Fibroblast of lung (primary cell): ENCODE measurements around the gene ATXN1. TPM values are rescaled to one million over a fixed set of nuclear protein-coding genes. Genes with fewer than 3 reads are reported as not detected.

Experiments used
- DNase-seq, 2 donors: peaks; one replicate each; pipeline versions ENCODE4 v3.0.0 to v3.0.0-alpha.2; 2010; ENCODE audit warnings: low read depth in 2 of 2
- H2AFZ ChIP-seq: 2 replicates; pipeline ENCODE4 v1.5.1; 2012; ENCODE audit warnings: low read length, control low read depth, inconsistent platforms
- H3K27ac ChIP-seq: 2 replicates; pipeline ENCODE4 v1.5.1; 2011; ENCODE audit warnings: low read length, control low read depth; ENCODE audit not compliant: insufficient read depth
- H3K27me3 ChIP-seq: 2 replicates; pipeline ENCODE4 v1.5.1; 2011; ENCODE audit warnings: mild to moderate bottlenecking, low read length; ENCODE audit not compliant: control insufficient read depth, insufficient read depth
- H3K36me3 ChIP-seq: 2 replicates; pipeline ENCODE4 v1.5.1; 2011; ENCODE audit warnings: low read length; ENCODE audit not compliant: control insufficient read depth, insufficient read depth
- H3K4me1 ChIP-seq: 2 replicates; pipeline ENCODE4 v1.5.1; 2011; ENCODE audit warnings: low read length; ENCODE audit not compliant: control insufficient read depth, insufficient read depth; ENCODE audit errors: extremely low read depth
- H3K4me2 ChIP-seq: 2 replicates; pipeline ENCODE4 v1.5.1; 2011; ENCODE audit warnings: low read length, control low read depth; ENCODE audit not compliant: insufficient read depth; ENCODE audit errors: extremely low read depth
- H3K4me3 ChIP-seq, 4 experiments: fragments of 200-600 bp in 1 of 4; sonication (generic) in 1 of 4; replicated peaks in 1 of 4; 2 replicates each; pipeline ENCODE4 v1.5.1; 2011 to 2016; ENCODE audit warnings: low read length in 4 of 4, low read depth in 3 of 4, mild to moderate bottlenecking in 3 of 4, control low read depth in 2 of 4, inconsistent platforms in 1 of 4, mixed read lengths in 1 of 4; ENCODE audit not compliant: insufficient read depth in 1 of 4; ENCODE audit errors: control extremely low read depth in 1 of 4
- H3K79me2 ChIP-seq: 2 replicates; pipeline ENCODE4 v1.5.1; 2012; ENCODE audit warnings: mild to moderate bottlenecking, low read length, inconsistent platforms; ENCODE audit not compliant: control insufficient read depth, insufficient read depth
- H3K9ac ChIP-seq: 2 replicates; pipeline ENCODE4 v1.5.1; 2011; ENCODE audit warnings: mild to moderate bottlenecking, low read length, control low read depth; ENCODE audit not compliant: insufficient read depth
- H3K9me3 ChIP-seq: 2 replicates; pipeline ENCODE4 v1.5.1; 2012; ENCODE audit warnings: low read depth, low read length; ENCODE audit not compliant: control insufficient read depth, insufficient read depth
- H4K20me1 ChIP-seq: 2 replicates; pipeline ENCODE4 v1.5.1; 2011; ENCODE audit warnings: low read length; ENCODE audit not compliant: control insufficient read depth, insufficient read depth; ENCODE audit errors: extremely low read depth
- CTCF ChIP-seq, 2 donors: IDR thresholded peaks in 1 of 2; conservative IDR thresholded peaks in 1 of 2; 1 replicate in 1 of 2; 2 replicates in 1 of 2; pipeline ENCODE4 v1.5.1; 2011 to 2012; ENCODE audit warnings: low read length in 2 of 2, control low read depth in 1 of 2, inconsistent platforms in 1 of 2, low read depth in 1 of 2, mild to moderate bottlenecking in 1 of 2
- EZH2 ChIP-seq: IDR thresholded peaks from 2 replicates; pipeline ENCODE4 v1.5.1; 2012; ENCODE audit warnings: low read length, control low read depth, mild to moderate bottlenecking; ENCODE audit errors: missing control alignments
- polyA plus RNA-seq, 2 donors: library from polyadenylated mRNA; depleted of rRNA in 1 of 2; stranded (reverse) in 1 of 2; unstranded in 1 of 2; fragments of >200 nt; gene quantifications; 2 replicates each; pipeline ENCODE4 v1.2.1, GENCODE V29; 2011 to 2012; ENCODE audit warnings: missing spikeins in 1 of 2
- total RNA-seq: library from RNA; depleted of rRNA; stranded (reverse); fragments of >200 nt; gene quantifications from 2 replicates; pipeline ENCODE4 v1.2.1, GENCODE V29; 2014

Gene ATXN1
- total and polyA plus RNA-seq, 2 donors (not counting 1 experiment from before 2014, with no cell fraction given), result 15.8 to 40.5 TPM

GRCh38 chr6:16523606-16524379 lies 237.5 kb downstream of the ATXN1 start:
- H3K4me3 ChIP-seq, result no peak overlapping the region
- peak; percentile 75 to 99 for DNase-seq
- H3K4me1 ChIP-seq, result peaks cover 8% of the 10 kb centered on the region
- H3K27me3 ChIP-seq, result no peaks in the 10 kb centered on the region
- no peak overlapping the region for H3K9ac ChIP-seq
- no peak overlapping the region for H2AFZ ChIP-seq
- no peak for TF ChIP-seq CTCF (conservative IDR thresholded peaks at IDR 0.05 in 1 of 2, IDR thresholded peaks at IDR 0.05 in 1 of 2; ENCODE audit: low read depth in 1 of 2, low read length in 2 of 2)
- TF ChIP-seq EZH2, result no peak
- peaks cover 5% of the 10 kb centered on the region for H3K36me3 ChIP-seq
- no peaks in the 10 kb centered on the region for H3K9me3 ChIP-seq
- H4K20me1 ChIP-seq, result peaks cover 5% of the 10 kb centered on the region
- no peaks in the 10 kb centered on the region for H3K79me2 ChIP-seq
- H3K4me2 ChIP-seq, result peak overlapping the region; percentile 3
- H3K27ac ChIP-seq, result peak overlapping the region; percentile 61

DNA sequence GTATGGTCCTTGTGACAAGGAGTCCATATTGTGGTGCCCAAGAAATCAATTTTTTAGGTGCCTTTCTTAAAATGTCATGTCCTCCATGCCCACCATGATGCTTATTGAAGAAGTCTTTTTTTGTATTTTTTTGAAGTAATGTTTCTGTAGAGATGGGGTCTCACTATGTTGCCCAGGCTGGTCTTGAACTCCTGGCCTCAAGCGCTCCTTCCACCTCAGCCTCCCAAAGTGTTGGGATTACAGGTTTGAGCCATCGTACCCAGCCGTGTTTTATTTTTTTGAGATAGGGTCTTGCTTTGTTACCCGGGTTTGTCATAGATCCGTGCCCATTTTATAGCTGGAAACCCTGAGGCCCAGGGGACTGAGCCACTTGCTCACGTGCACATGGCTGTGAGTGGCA lies 238.3 kb downstream of the ATXN1 start:
- H2AFZ ChIP-seq, result no peak overlapping the region
- no peak for DNase-seq
- peaks cover 5% of the 10 kb centered on the region for H3K36me3 ChIP-seq
- no peaks in the 10 kb centered on the region for H3K27me3 ChIP-seq
- H3K9me3 ChIP-seq, result no peaks in the 10 kb centered on the region
- H3K27ac ChIP-seq, result no peak overlapping the region
- peaks cover 5% of the 10 kb centered on the region for H4K20me1 ChIP-seq
- TF ChIP-seq EZH2 (no peak), CTCF (conservative IDR thresholded peaks at IDR 0.05 in 1 of 2, IDR thresholded peaks at IDR 0.05 in 1 of 2; ENCODE audit: low read depth in 1 of 2, low read length in 2 of 2) (no peak)
- H3K4me3 ChIP-seq, result no peak overlapping the region
- H3K9ac ChIP-seq, result no peak overlapping the region
- H3K4me2 ChIP-seq, result no peak overlapping the region
- H3K79me2 ChIP-seq, result no peaks in the 10 kb centered on the region
- H3K4me1 ChIP-seq, result peaks cover 8% of the 10 kb centered on the region

GRCh38 chr6:16521528-16521927 lies 239.7 kb downstream of the ATXN1 start:
- DNase-seq, result no peak
- no peaks in the 10 kb centered on the region for H3K9me3 ChIP-seq
- H3K4me3 ChIP-seq, result no peak overlapping the region
- no peaks in the 10 kb centered on the region for H3K79me2 ChIP-seq
- no peak overlapping the region for H2AFZ ChIP-seq
- TF ChIP-seq CTCF (conservative IDR thresholded peaks at IDR 0.05 in 1 of 2, IDR thresholded peaks at IDR 0.05 in 1 of 2; ENCODE audit: low read depth in 1 of 2, low read length in 2 of 2) (no peak), EZH2 (no peak)
- H4K20me1 ChIP-seq, result peaks cover 5% of the 10 kb centered on the region
- peaks cover 8% of the 10 kb centered on the region for H3K4me1 ChIP-seq
- peaks cover 5% of the 10 kb centered on the region for H3K36me3 ChIP-seq
- H3K27me3 ChIP-seq, result no peaks in the 10 kb centered on the region
- H3K9ac ChIP-seq, result no peak overlapping the region
- H3K27ac ChIP-seq, result no peak overlapping the region
- no peak overlapping the region for H3K4me2 ChIP-seq
